Choroid plexus epithelial cell (primary cell): ENCODE measurements around the gene ZRSR2.

Source experiments
- DNase-seq: peaks from one replicate; pipeline ENCODE4 v3.0.0-alpha.2; 2010; ENCODE audit warnings: low read depth
- H3K4me3 ChIP-seq: 2 replicates; pipeline ENCODE4 v1.5.1; 2011; ENCODE audit warnings: low read depth, mild to moderate bottlenecking, control low read depth, low read length, moderate library complexity
- CTCF ChIP-seq: conservative IDR thresholded peaks from 2 replicates; pipeline ENCODE4 v1.5.1; 2011; ENCODE audit warnings: low read depth, mild to moderate bottlenecking, control low read depth, inconsistent platforms, low read length, moderate library complexity

ZRSR2 gene

GRCh38 chrX:15849555-15849954, 59.3 kb downstream of the ZRSR2 start:
- DNase-seq: peak; percentile 27
- H3K4me3 ChIP-seq: no peak overlapping the region
- peak; percentile 43 for TF ChIP-seq CTCF

DNA sequence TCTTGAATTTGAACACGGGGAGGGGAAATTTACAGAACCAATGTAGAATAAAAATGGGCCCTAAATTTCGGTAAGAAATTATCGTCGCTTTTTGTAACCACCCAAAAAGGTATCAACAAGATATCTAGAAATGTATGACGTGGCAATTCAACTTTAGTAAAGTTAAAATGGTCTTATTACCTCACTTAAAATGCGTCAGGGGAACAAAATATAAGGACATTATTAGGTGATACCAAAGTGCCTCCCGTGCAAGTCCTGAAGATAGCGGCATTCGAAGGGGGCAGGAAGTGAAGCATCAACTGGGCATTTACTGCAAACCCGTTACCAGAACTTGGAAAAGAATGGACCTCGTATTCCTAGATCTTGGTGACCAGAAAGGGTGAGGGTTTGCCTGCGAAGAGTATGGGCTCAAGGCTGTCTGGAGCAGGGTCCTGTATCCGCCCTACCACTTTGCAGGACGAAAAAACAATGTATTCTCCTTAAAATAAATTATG, 63.3 kb downstream of the ZRSR2 start:
- no peak for DNase-seq
- H3K4me3 ChIP-seq: peak overlapping the region; percentile 67
- no peak for TF ChIP-seq CTCF

- no peak for DNase-seq
- TF ChIP-seq CTCF: no peak
- H3K4me3 ChIP-seq: peak overlapping the region; percentile 67
Measured at GRCh38 chrX:15854080-15854655, 63.9 kb downstream of the ZRSR2 start.

DNA sequence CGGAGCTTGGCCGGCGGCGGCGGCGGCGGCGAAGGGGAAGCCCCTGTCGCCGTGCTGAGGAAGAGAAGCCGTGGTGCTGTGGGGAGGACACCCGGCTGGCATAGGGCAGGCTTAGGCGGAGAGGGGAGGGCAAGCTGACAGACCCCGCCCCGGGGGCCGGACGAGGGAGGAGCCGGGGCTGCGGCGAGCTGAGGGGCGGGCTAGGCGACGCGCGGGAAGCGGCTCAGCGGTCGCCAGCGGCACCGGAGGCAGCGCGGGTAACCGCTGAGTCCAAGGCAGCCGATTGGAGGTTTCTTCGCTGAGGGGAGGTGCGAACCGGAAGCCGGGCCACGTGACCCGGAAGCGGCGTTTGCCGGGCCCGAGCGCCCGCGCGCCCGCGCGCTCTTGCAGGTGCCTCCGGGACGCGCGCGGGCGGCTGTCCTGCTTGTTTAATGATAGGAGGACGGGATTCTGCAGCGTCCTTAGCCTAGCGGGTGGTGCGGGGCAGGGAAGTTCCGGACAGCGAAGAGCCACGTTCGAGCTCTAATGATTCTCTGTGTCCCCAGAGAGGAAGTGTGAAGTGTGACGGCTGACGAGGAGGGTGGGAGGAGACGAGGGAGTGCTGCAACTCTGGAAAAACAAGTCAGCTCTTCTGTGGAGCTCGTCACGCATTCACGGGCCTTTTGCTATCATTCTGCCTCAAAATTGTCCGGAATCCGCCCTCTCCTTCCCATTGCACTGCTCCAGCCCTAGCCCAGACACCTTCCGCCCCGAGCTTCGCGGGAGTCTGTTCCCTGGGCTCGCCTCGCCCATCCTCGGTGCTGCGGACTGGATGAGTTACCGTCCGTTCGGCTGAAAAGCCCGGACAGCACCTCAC, 64.7 kb downstream of the ZRSR2 start, which contains the start of gene AP1S2:
AP1S2 (minus strand) TSS at position 102 of the 856 bp plus-strand sequence. CDS start 2,289 bp downstream, outside the sequence.
- TF ChIP-seq CTCF: no peak
- peak within 1 kb of the TSS; percentile 67 for H3K4me3 ChIP-seq
- peak; percentile 90 for DNase-seq

DNA sequence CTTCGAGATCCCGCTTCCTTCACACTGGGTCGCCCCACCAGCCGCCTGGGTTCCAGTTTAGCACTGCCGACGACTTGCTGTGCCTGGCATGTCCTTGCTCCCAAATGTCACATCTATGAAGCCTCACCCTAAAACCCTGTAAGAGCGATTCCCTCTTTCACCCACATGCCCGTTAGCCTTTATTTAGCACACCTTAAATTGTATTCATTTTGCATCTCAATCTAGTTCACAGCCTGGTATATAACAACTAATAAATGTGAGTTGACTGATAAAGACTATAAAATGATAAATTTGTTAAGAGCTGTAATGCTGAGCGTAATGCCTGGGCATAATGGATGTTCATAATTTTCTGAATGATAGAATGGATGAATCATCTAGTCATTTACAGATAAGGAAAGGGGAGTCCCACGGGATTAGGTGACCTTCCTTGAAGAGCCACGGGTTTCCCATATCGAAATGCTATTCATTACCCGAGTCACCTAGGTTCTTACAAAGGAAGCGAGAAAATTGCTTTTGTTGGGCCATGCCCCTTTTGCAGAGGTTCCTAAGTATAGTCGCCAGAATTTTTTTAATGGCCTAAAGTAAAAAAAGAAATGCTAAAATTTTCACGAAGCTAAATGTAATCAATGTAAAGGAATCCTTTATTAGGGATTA, 65.4 kb downstream of the ZRSR2 start:
- DNase-seq: no peak
- no peak for TF ChIP-seq CTCF
- H3K4me3 ChIP-seq: peak overlapping the region; percentile 67

- no peak for TF ChIP-seq CTCF
- no peak for DNase-seq
- no peak overlapping the region for H3K4me3 ChIP-seq
Measured at GRCh38 chrX:15856222-15856587, 65.9 kb downstream of the ZRSR2 start.
